NCI-H510A treated with DMSO at 0.1 percent for 48 hours (cell line): ENCODE data around the gene MTIF3.
A peak's percentile ranks its signal among the peaks of the same experiment; 100 is the strongest.

Source experiments
- DNase-seq: peaks from one replicate; lab custom pipeline; 2025; lab: John Stamatoyannopoulos, UW

The MTIF3 gene

DNA sequence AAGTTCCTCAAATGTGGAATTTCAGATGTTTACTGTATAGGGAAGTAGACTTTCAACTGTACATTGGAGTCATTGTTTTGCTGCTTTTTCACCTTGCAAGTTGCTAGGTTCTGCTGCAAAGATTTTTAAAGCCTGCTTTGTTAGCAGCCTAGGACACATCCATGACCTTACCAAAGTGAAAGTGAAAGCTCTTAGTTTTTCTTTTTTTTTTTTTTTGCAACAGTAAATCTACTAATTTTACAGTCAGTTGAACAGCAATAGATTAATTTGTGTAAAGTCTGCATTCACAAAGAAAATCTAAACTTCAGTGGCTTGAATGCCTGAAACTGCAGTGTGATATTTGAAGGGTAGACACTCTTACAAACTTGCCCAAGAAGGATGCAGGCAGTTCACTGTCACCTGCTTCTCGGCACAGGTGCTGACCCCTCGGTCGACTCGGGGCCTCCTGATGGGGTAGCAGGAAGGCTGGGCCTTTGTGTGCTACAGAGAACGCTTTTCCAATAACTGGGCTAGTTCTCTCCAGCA lies 5.0 kb upstream of the MTIF3 start:
- no peak for DNase-seq

DNA sequence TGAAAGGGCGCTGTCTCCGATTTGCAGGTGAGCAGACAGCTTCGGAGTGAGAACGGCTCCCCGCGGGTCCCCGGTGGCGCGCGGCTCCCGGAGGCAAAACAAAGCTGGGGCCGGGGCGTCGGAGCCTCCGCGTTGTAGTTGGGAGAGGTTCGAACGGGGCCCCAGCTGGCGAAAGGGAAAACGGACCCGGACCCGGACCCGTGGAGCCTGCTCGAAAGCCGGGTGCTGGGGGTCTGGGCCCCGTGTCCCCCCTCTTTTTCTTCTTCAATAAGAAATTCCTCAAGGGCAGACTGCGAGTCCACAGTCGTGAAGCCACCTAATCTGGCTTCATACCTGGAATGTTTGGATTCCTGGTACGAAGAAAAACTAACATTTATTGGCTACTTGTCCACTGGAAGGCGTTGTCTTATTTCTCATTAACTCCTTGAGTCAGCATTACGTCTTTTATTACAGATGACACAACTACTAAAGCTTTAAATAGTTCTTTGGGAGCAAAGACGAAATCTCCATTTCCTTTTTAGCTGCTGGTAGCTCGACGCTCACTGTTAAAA lies 632 bp upstream of the MTIF3 start:
- peak; percentile 45 for DNase-seq

DNA sequence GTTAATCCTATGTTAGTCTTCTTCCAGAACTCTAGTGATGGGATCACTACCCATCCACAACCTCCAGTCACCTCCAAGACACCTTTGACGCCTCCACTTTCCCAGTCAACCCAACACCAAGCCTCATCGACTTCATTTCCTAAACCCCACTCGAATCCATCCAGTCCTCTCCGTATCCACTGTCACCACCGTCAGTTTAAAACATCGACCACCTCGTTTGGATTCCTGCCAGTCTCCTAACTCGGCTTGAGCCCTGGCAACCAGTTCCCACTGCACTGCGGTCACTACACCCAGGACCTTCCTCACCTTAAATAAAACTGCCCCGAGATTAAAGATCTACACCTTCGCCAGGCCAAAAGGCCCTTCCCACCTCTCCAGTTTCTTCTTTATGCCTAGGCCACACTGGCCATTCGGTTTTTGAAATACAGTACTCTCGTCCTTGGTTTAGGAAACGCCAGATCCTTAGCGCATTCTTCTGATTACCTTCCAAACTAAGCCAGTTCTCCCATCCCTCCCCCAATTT lies 1.2 kb downstream of the MTIF3 start:
- DNase-seq, result no peak

DNA sequence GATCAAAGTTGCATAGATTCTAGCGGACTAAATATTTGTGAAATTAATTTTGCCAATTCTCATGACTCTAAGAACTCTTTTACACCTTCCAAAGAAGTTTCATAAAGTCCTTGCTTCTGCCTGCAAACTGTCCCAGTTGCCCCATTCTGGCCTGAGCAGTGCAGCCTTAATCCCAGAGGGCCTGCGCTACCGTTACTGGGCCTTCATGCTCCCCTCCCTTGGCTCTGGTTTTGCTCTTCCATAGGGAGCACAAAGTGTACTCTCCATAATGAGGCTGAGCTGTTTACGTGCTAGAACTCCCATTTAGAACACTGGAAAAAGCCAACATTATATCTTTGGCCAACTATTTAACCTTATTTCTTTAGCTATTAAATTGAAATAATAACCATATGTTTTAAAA lies 2.1 kb downstream of the MTIF3 start:
- no peak for DNase-seq

DNA sequence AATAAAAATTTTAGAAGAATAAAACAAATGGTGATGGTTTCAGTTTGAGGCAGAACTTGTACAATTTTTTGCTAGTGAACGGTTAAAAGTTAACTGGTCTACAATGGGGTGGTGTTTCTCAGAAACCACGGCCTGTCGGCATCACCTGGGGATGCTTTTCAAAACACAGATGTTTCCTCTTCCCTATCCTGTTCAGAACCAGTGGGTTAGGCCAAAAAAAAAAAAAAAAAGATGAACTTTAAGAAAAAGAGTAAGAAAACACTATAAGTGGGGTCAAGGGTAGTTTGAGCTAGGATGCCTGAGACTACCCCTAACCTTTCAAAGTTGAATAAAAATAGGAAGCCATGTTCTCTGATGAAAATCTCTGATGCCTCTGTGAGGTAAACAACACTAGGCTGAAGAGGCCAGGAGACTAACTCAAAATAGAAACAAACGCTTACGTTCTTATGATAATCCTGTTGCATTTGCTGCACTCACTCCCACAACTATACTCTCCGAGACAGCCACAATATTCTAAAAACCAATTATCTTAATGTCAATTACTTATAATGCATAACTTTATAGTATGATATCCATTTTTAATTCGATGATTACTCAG lies 3.3 kb downstream of the MTIF3 start:
- DNase-seq, result no peak

DNA sequence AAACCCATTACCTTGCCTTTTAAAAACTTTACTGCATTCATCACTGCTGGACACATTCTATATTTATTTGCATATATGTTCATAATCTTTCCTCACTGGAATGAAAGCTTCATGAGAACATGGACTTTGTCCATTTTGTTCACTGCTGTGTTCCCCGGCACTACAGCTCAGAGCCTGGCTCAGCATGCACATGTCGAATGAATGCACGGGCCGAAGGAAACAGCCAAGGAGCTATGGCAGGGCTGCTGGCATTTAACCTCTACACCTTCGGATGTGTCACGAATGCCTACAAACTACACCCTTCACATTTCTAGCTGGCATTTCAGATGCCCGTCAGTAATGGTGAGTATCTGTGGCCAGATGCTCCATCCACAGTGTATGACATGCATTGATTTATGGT lies 7.6 kb downstream of the MTIF3 start:
- DNase-seq, result no peak

DNA sequence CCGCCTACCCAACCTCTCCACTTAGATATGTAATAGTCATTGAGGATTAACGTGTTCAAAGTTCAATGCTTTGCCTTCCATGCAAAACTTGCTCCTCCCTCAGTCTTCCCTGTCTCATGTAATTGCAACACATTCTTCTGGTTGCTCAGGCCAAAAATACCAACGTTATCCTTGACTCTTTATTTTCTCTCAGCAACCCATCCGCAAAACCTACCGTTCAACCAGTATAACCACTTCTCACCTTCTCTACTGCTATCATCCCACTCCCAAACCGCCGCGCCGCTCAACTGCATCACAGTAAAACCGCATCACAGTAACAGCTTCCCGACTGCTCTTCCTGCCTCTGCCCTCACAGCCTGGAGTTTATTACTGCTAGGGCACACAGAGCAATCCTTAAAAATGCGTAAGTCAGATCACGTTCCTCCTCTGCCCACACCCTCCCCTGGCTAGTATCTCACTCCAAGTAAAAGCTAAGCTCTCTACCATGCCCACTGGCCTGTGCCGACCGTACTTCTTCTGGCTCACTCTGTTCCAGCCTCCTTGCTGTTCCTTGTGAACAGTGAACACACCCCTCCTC lies 8.2 kb downstream of the MTIF3 start:
- DNase-seq, result peak; percentile 36

DNA sequence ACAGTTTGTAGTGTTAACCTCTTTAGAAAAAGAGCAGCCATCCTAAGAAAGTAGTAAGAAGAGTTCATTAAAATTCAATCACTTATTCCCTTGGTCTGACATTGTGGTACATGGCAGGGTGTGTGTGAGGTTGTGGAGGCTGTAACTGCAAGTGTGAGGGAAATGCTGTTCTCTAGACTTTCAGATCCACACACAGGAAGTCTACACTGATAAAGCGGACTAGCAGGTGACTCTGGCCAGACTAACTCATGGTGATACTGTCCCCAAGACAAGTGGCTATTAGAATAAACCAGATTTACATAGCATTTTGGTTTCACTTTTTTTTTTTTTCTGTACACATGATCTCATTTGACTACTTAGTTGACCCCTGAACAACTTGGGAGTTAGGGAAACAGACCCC lies 10.0 kb downstream of the MTIF3 start:
- no peak for DNase-seq

DNA sequence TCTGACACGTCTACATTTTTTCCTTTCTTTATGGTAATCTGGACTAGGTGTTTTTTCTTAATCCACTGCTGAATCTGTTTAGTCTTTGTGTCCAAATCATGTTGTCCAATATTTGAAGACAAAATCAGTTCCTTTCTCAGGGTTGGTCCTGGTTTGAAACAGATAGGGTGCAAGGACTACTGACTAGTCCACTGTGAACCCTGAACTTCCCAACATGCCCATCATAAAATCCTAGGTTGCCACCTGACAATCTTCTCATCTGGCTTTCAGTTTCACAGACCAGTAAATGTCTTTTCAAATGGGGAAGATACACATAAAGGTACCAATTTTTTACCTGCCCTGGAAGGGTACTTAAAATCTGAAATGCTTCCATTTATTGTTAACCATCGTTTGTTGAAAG lies 13.2 kb downstream of the MTIF3 start:
- DNase-seq, result no peak

DNA sequence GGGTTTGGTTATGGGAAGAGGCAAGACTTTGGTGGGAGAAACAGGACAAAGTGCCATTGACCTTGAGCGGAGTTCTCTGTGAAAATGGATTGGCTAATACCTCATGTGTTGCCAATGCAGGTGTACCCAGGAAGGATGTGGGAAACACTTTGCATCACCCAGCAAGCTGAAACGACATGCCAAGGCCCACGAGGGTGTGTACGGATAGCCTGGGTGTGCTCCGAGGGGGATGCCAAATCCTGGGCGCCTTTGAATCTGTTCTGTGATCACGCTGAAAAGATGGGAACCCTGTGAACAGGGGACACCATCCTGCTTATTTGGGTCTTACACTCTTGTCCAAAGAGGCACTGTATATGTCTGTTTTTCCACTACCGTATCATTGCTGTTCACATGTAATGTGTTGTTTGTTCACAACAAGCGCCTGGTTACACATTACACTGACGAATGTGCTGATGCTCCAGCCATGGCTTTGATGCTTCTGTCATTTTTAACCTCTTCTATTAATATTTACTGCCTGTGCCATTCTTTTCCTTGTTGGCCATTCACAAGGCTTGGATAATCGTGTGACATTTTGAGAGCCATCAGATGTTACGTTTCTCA lies 17.7 kb downstream of the MTIF3 start:
- DNase-seq, result no peak

DNA sequence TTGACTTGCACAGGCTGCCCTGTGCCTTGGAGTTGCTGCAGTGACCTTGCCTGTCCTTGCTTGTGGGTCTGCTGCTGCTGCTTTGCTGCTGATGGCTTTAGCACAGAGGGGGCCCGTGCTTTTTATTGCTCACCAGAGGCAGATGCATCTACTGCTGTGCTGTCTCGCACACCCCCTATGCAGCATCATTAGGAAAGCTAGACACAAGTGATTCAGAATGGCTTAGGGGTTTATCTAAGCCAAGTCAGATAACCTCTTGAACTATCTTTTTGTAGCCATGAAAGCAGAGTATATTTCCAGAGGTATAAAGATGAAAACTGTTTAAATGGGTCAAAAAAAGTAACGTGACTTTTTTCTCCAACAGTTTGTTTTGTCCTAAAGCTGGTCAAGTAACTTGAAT lies 18.2 kb downstream of the MTIF3 start:
- DNase-seq, result no peak

DNA sequence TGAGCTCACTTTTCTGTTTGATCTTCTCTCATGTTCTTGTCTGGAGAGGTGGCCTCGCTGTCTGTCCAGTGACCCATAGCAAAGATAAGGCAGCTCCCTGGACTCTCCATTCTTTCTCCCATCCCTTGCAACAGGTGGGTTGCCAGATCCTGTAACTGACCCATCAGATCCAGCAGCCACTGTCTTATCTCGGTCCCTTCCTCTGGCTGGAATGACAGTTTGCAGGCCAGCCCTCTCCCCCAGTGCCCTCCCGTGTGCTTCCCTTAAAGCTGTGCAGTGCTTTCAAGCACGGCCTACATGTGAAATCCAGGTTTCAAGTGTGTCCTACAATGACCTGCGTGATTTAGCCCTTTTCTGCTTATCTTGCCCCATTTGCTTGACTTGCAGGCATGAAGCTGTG lies 22.2 kb downstream of the MTIF3 start:
- DNase-seq, result no peak

DNA sequence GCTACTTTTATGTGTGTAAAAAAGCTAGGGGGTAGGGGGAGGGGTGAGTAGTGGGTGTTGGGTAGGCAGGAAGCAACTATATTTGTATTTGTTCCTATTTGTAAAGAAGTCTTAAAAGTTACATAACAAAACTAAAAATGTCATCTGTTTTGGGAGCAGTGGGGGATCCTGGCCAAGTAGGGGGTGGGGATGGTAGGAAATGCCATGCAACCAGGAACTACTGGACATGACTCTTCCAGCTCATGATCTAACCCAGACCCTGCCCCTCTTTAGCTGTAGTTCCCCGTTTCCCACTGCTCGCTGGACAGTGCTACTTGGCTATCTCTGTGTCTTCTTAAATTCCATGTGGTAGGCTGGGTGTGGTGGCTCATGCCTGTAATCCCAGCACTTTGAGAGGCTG lies 22.7 kb downstream of the MTIF3 start:
- DNase-seq, result no peak

DNA sequence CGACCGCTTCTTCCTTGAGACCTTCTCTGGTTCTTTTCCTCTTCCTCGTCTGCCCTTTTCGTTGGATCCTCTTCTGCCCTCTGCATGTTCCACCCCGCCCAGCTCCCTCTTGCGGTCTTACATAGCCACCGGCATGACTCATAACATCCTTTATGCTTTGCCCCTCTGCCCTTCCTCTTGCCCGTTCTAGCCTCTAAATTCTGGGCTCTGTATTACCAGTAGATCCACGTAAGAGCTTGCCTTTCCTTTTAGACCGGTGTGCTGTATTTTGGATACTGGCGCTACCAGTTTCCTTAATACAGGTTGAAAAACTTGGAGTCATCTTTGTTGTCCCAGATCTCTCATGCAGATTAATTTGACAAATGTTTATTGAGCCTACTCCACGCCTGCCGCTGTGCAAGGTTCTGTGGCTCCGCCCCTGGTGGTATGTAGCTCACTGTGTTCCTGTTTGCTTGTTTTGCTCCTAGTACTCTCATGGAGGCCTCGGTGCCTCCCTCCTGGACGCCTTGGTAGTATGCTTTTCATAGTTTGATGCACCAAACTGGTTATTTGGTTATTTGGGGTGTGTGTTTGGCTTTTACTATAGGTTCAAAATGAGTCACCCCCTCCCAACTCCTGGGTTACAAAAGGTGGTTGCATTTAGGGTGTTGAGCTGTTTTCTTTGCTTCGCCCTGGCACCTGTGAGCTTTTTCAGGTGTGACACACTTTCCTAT lies 24.3 kb downstream of the MTIF3 start:
- DNase-seq, result peak; percentile 70

DNA sequence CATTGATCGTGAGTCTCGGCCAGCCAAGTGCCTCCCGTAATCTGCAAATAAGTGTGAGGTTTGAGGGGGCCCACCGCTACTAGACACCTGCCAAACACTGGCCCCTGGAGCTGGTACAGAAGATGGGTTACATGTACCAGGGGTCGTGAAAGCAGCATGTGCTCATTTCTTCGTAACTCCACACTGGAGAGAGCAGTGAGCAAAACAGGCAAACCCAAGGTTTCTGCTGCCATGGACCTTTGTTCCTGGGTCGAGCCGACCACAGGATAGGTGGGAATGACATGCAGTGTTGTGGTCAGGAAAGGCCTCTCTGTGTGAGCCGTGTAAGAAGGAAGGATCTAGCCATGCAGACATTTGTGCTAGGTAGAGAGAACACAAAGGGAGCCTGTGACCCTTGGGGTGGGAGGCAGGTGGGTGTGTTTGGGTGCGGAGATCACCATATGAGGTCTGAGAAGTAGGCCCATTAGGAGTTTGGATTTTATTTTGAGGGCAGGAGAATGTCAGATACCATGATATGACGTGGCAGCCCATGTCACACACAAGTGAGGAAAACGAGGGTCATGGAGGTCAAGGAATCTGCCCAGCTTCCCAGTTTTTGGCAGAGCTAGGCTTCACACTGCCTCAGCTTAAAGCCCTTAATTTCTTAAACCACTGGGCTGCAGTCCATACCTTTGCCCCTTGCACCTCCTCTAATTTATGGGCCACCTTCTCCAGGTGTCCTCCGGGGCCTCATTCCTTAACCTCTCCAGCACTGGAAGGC lies 25.0 kb downstream of the MTIF3 start:
- no peak for DNase-seq

DNA sequence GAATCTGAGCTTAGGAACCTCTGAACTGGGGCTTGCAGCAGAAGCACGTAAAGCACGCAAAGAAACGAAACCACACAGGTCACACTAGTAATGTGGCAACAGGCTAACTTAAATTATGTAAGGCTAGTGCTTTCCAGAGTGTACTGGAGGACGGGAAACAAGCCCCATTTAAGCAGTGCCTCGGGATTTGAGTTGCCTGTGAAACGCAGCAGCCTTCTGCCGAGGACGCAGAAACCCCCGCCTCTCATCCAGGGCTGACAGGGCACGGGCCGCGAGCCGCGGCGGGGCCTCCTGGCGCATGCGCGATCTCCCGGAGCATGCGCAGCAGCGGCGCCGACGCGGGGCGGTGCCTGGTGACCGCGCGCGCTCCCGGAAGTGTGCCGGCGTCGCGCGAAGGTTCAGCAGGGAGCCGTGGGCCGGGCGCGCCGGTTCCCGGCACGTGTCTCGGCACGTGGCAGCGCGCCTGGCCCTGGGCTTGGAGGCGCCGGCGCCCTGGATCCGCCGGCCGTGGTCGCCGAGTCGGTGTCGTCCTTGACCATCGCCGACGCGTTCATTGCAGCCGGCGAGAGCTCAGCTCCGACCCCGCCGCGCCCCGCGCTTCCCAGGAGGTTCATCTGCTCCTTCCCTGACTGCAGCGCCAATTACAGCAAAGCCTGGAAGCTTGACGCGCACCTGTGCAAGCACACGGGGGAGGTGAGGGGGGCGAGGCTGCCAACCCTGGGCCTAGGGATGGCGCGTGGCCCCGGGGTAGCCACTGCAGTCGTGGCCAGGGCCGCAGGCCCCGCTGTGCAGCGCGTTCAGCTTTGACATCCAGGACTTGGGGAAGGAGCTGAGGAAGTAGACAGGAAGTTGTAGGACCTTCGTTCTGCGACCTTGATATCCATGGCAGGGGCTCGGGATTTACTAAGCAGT lies 25.9 kb downstream of the MTIF3 start, which contains the start of gene GTF3A:
GTF3A (plus strand) TSS at position 374 of the 912 bp plus-strand sequence.
- peak; percentile 59 for DNase-seq

DNA sequence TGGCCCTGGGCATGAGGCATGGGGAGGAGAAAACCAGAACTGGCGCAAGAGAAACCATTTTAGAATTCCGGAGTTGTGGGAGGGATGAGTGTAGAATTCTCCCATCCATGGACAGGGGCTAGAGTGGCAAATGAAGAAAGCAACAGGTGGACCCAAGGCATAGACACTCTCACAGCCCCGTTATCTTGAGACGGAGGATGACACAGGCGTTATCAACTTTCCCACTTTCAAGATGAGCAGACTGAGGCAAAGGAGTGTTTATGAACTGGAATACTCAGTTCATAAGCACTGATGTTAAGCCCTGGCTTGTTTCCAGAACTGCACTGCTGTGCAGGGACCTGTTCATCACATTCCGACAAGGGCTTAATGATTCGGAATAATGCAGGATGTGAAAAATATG lies 27.0 kb downstream of the MTIF3 start:
- no peak for DNase-seq

DNA sequence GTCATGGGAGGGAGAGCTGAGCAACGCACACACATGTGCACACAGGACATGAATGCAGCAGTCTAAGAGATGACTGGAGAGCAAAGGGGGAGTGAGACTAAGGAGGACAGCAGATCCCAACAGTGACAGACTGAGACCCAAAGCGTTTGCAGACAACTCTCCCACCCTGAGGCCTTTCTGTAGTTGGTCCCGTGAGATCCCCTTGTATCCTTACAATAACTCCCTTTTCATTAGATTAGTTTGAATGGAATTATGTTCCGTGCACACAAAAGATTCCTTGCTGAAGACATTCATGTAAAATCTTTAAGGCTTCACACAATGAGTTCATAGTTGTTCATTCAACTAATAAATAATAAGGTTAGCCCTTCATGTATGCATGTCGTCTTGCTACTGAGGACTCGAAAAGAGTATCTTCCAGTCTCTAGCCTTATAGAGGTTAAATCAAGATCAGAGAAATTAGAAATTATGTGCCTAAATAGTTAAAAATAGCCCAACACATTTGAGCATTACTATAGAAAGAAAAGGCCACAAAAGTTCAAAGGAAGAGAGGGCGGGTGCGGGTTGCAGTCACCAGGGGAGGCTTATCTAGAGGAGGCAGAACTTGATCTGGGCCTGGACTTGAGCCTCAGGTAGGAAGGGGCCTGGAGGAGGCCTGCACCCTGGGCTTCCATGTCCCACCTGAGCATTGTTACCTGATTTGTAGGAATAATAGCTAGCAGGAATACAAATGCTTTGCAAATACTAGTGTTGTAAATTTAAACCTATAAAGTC lies 29.1 kb downstream of the MTIF3 start:
- DNase-seq, result no peak

DNA sequence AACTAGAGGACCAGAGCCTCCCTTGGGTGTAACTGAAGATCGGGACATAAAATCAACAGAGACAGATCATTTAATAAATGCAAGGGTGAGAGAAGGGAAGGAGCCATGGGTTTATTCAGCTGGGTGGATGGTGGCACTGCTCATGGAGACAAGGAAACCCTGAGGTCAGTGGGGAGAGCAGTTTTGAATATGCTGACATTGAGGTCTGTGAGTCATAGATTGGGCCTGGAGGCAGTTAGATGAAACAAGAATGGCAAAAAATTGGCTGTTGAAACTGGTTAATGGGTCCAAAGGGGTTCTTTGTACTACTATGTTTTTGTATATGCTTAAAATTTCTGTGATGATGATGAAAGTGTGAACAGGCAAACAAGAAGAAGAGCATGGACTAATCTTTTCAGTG lies 31.0 kb downstream of the MTIF3 start:
- no peak for DNase-seq

DNA sequence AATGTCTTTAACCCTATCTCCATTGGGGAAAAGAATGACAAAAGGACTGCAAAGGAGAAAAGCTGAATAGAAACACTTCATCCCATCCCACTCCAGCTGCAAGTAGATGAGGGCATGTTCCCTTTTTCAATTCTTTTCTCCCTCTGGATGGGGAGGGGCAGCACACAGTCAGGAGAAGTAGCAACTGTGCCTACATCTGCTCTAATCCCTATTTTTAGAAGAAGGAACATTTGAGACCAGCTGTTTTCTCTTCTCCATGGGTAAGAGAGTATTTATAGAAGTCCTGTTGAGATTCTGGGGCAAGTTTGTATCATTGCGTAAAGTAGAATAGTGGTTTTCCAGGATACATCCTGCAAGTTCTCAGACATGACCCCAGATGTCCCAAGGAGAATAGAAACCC lies 35.2 kb downstream of the MTIF3 start:
- DNase-seq, result no peak
